HG03039 (cell line): ENCODE results near the gene SLC44A1.

Experiments
- ATAC-seq: cut with Tn5 transposase; IDR thresholded peaks from one replicate; pipeline ENCODE4 v1.9.1; 2021; ENCODE audit warnings: mild to moderate bottlenecking, moderate library complexity; ENCODE audit not compliant: unreplicated experiment

The SLC44A1 gene

GRCh38 chr9:105331160-105331559 is 86.7 kb downstream of the SLC44A1 start:
- ATAC-seq = no peak

- ATAC-seq = no peak
These were observed 87.3 kb downstream of the SLC44A1 start for GRCh38 chr9:105331755-105332154.

- ATAC-seq = no peak
These were observed 88.0 kb downstream of the SLC44A1 start for GRCh38 chr9:105332471-105332870.

- no peak for ATAC-seq
These were observed 88.6 kb downstream of the SLC44A1 start for GRCh38 chr9:105333076-105333475.

- ATAC-seq = no peak
These were observed 89.4 kb downstream of the SLC44A1 start for GRCh38 chr9:105333811-105334210.

GRCh38 chr9:105338308-105338707 is 93.9 kb downstream of the SLC44A1 start:
- ATAC-seq = no peak

GRCh38 chr9:105339849-105340248 is 95.4 kb downstream of the SLC44A1 start:
- ATAC-seq = no peak

- no peak for ATAC-seq
These were observed 97.1 kb downstream of the SLC44A1 start for GRCh38 chr9:105341434-105342146.

- no peak for ATAC-seq
These were observed 97.7 kb downstream of the SLC44A1 start for GRCh38 chr9:105342147-105342505.

GRCh38 chr9:105344283-105344682 is 99.8 kb downstream of the SLC44A1 start:
- no peak for ATAC-seq

GRCh38 chr9:105345626-105346025 is 101.2 kb downstream of the SLC44A1 start:
- ATAC-seq = no peak

- no peak for ATAC-seq
These were observed 101.8 kb downstream of the SLC44A1 start for GRCh38 chr9:105346273-105346672.

- ATAC-seq = no peak
These were observed 110.0 kb downstream of the SLC44A1 start for GRCh38 chr9:105354448-105354847.

GRCh38 chr9:105355781-105356180 is 111.3 kb downstream of the SLC44A1 start:
- peak; percentile 46 for ATAC-seq

GRCh38 chr9:105357937-105358336 is 113.5 kb downstream of the SLC44A1 start:
- peak; percentile 86 for ATAC-seq

- peak; percentile 58 for ATAC-seq
These were observed 115.4 kb downstream of the SLC44A1 start for GRCh38 chr9:105359892-105360291.

- no peak for ATAC-seq
These were observed 115.9 kb downstream of the SLC44A1 start for GRCh38 chr9:105360344-105360743.

- no peak for ATAC-seq
These were observed 117.4 kb downstream of the SLC44A1 start for GRCh38 chr9:105361873-105362272.

GRCh38 chr9:105362470-105362869 is 118.0 kb downstream of the SLC44A1 start:
- no peak for ATAC-seq

GRCh38 chr9:105363837-105364236 is 119.4 kb downstream of the SLC44A1 start:
- ATAC-seq = no peak

- ATAC-seq = no peak
These were observed 125.5 kb downstream of the SLC44A1 start for GRCh38 chr9:105369911-105370310.

GRCh38 chr9:105373723-105374122 is 129.3 kb downstream of the SLC44A1 start:
- ATAC-seq = no peak

- no peak for ATAC-seq
These were observed 130.9 kb downstream of the SLC44A1 start for GRCh38 chr9:105375323-105375722.
